ENCODE data around the gene UPK2. TPM values are rescaled to one million over a fixed set of nuclear protein-coding genes. Genes with fewer than 3 reads are reported as not detected.

The UPK2 gene
- total and polyA plus RNA-seq, 2 of the 13 experiments (the other 11 are each of a cell fraction or from before 2014, with no cell fraction given) = not detected

- TF ChIP-seq ZNF275 (CRISPR knock-in tag; IDR thresholded peaks at IDR 0.05; ENCODE audit: borderline replicate concordance) (0 out of 2 replicates have a peak, but pooled peaks have one; percentile 28), ZNF224 (CRISPR knock-in tag; IDR thresholded peaks at IDR 0.05) (peak; percentile 98), NFIB (CRISPR knock-in tag; IDR thresholded peaks at IDR 0.05; ENCODE audit: borderline replicate concordance) (no peak), SMAD1 (CRISPR knock-in tag; IDR thresholded peaks at IDR 0.05; ENCODE audit: borderline replicate concordance, low read depth) (no peak), SAFB2 (CRISPR knock-in tag; IDR thresholded peaks at IDR 0.05; ENCODE audit: borderline replicate concordance, low read depth) (0 out of 2 replicates have a peak, but pooled peaks have one; percentile 36), DBP (CRISPR knock-in tag; IDR thresholded peaks at IDR 0.05; ENCODE audit: not compliant biosample characterization) (no peak), GLMP (CRISPR knock-in tag; IDR thresholded peaks at IDR 0.05; ENCODE audit: borderline replicate concordance) (no peak), AHR (CRISPR knock-in tag; IDR thresholded peaks at IDR 0.05) (peak; percentile 44; the same call in 1 of the 2 replicates)
Measured at GRCh38 chr11:118997627-118998387, 41.7 kb downstream of the UPK2 start, which contains the start of gene CENATAC (continued).

Data from HepG2 (cell line).